ENCODE data around the gene WBP1L.

- TF ChIP-seq POLR2A (IDR thresholded peaks at IDR 0.05; ENCODE audit: low read length) (peak; percentile 46), GATA1 (IDR thresholded peaks at IDR 0.05; ENCODE audit: low read depth, low read length) (no peak)
Observed at GRCh38 chr10:102713814-102714620, 29.7 kb upstream of the WBP1L start, which contains the start of gene ARL3.

Measured in erythroblast (primary cell).